ENCODE data around the gene UHRF1.
A peak's percentile ranks its signal among the peaks of the same experiment; 100 is the strongest.
"Not testable (repeated sequence)": the region's sequence is repeated elsewhere in the genome, so short reads cannot be mapped to it uniquely, and the experiment has no call there.

UHRF1 gene

DNA sequence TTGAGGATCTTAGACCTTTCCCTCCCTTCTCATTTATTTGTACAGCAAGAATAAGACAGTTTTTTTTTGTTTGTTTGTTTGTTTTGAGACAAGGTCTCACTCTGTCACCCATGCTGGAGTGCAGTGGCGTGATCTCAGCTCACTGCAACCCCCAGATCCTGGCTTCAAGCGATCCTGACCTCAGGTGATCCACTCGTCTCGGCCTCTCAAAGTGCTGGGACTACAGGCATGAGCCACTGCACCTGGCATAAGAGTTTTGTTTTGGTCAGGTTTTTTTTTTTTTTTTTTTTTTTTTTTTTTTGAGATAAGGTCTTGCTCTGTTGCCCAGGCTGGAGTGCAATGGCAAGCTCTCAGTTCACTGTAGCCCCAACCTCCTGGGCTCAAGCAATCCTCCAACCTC lies 29.2 kb downstream of the UHRF1 start:
- DNase-seq = not testable (repeated sequence)

- DNase-seq = no peak
These were observed 30.2 kb downstream of the UHRF1 start for GRCh38 chr19:4939466-4939865.

DNA sequence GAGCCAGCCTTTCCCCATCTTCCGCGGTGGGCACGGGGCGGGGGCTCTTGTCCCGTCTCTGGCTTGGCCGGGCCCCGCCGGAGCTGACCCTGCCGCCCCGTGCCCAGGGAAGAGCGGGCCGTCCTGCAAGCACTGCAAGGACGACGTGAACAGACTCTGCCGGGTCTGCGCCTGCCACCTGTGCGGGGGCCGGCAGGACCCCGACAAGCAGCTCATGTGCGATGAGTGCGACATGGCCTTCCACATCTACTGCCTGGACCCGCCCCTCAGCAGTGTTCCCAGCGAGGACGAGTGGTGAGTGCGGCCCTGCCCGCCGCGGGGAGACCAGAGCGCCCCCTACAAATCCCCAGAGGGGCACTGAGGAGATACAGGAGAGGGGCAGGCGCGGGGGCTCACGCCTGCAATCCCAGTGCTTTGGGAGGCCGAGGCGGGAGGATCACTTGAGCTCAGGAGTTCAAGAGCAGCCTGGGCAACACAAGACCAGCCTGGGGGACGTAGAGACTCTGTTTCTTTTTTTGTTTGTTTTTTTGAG lies 32.4 kb downstream of the UHRF1 start:
- not testable (repeated sequence) for DNase-seq

DNA sequence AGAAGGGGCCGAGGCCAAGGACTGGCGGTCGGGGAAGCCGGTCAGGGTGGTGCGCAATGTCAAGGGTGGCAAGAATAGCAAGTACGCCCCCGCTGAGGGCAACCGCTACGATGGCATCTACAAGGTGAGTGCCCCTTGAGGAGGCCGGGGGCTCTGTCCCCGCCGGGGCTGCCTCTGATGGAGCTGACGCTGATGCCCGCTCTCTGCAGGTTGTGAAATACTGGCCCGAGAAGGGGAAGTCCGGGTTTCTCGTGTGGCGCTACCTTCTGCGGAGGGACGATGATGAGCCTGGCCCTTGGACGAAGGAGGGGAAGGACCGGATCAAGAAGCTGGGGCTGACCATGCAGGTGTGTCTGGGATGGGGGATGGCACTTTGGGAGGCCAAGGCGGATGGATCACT lies 41.3 kb downstream of the UHRF1 start:
- peak; percentile 49 for DNase-seq

- peak; percentile 85 for DNase-seq
These were observed 42.4 kb downstream of the UHRF1 start for GRCh38 chr19:4951656-4952055.

DNA sequence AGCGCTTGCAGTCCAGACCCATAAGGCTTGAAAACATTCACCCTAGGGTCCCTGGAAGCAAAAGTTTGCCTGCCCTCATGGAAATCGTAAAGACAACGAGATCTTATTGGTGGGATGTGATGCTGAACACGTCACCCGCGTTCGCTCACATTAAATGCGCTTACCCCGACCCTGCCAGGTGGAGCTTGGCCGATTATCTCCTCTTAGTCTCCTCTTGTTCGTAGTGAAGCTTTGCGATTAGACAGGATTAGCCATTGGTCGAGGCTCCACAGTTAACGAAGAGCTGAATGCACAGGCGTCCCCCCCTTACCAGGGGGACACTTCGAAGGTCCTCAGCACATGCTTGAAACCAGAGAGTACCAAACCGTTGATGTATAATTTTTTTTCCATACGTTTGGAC lies 43.6 kb downstream of the UHRF1 start:
- DNase-seq = no peak

- DNase-seq = peak; percentile 81
These were observed 45.2 kb downstream of the UHRF1 start for GRCh38 chr19:4954320-4955149.

DNA sequence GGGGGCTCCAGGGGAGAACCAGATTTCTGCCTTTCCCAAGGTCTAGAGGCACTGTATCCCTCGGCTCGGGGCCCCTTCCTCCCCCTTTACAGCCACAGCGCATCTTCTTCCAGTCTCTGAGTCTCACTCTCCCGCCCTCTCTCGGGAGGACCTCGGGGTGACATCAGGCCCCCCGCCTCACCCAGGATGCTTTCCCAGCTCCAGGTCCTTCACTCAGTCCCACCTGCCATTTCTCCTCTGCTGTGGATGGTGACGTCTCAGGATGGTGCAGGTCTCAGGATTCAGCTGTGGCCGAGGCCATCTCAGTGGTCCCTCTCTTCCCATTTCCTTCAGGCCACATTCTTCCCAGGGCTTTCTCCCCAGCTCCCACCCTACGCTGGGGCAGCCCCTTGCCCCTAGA lies 46.0 kb downstream of the UHRF1 start:
- no peak for DNase-seq

GRCh38 chr19:4957981-4958380 lies 48.7 kb downstream of the UHRF1 start:
- no peak for DNase-seq

GRCh38 chr19:4962085-4962619 lies 52.9 kb downstream of the UHRF1 start:
- DNase-seq = no peak

DNA sequence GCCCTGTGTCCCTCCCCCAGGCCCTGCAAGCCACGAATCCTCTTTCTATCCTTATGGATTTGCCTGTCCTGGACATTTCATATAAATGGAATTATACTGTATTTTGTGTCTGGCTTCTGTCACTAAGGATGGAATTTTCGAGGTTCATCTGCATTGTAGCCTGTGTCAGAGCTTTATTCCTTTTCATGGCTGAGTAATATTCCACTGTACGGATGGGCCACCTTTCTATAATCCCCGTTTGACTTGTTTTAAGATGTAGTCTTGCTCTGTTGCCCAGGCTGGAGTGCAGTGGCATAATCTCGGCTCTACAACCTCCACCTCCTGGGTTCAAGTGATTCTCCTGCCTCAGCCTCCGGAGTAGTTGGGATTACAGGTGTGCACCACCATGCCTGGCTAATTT lies 55.8 kb downstream of the UHRF1 start:
- DNase-seq = no peak

- DNase-seq = no peak
These were observed 57.3 kb downstream of the UHRF1 start for GRCh38 chr19:4966591-4966990.

DNA sequence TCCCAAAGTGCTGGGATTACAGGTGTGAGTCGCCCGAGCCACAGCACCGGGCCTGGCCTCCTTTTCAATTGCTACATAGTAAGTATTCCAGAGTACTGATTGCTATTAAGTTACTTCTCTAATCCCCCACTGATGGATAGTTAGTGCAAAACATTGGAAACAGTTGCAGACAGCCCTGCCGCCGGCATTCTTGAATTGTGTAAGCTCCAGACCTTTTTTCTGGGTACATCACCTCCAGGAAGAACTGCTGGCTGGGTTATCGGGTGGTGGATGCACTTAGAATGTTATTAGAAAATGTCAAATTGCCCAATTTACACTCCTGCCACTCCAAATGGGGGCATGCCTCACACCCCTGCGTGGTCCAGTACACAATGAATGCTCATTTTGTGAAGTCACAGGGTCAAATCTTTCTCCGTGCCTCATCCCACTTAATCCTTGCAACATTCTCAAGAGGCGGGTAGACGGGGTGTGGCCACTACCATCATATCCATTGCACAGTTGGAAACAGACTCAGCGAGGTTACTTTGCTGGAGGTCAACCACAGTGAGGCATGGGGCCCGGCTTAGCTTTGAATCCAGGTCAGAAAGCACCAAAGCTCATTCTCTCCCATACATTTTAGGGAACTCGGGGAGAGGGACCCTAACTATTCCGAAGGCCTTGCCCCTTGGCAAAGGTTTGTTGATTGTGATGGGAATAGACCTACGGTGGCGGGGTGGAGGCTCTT lies 58.6 kb downstream of the UHRF1 start:
- DNase-seq = peak; percentile 77

DNA sequence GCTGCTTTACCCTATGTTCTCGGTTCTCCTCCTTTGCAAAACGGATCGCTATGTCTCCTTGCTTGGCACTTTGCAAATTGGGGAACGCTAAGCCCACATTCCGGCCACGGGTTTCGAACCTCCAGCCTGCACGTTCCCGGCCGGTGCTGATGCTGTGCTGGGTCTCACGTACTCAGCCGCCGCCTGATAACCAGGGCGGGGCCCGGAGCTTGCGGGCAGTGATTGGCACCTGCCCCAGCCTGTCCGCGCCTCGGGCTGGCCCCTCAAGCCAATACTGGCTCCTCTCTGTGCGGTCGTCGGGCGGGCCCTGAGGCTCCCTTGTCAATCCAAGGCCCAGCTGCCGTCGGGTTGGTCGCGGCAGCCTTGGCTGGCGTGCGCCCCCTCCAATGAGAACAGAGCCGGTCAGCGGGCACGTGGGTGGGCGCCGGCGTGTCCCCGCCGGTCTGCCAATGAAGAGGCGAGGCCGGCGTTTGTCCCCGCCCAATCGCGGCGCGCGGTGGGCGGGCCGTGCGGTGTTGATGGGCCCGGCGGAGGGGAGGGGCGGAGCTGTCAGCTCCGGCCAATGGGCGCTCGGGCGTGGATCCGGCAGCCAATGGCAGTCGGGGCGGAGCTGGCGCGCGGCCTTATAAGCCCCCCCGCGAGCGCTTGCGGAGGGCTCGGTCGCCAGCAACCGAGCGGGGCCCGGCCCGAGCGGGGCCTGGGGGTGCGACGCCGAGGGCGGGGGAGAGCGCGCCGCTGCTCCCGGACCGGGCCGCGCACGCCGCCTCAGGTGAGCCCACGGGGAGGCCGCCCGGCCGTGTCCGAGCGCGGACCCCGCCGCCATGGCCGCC lies 59.4 kb downstream of the UHRF1 start, which contains the start of gene KDM4B:
KDM4B (plus strand) TSS at position 652 of the 830 bp plus-strand sequence. CDS start 63,778 bp downstream, outside the sequence.
- peak; percentile 100 for DNase-seq

DNA sequence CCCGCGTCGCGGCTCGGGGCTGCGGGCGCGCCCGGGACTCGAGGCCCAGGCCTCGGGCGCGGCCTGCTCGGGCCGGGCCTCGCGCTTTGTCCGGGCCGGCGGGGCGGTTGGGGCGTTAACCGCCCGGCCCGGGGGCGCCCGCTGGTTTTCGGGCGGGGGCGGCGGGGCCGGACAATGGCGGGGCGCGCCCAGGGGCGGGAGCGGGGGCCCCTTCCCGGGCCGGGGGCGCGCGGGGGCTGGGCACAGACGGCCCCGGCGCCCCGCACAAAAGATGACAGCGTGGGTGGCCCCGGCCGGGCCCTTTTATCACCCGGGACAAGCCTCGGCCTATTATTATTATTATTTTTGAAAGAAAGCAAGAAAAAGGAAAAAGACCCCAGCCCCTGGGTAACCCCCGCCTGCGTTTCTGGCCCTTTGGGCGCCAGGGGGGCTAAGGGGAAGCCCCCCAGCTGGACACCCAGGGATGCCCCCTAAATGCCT lies 60.0 kb downstream of the UHRF1 start:
- no peak for DNase-seq

- peak; percentile 86 for DNase-seq
These were observed 60.7 kb downstream of the UHRF1 start for GRCh38 chr19:4969772-4970531.

- no peak for DNase-seq
These were observed 61.5 kb downstream of the UHRF1 start for GRCh38 chr19:4970558-4971423.

- DNase-seq = no peak
These were observed 62.1 kb downstream of the UHRF1 start for GRCh38 chr19:4971424-4971793.

DNA sequence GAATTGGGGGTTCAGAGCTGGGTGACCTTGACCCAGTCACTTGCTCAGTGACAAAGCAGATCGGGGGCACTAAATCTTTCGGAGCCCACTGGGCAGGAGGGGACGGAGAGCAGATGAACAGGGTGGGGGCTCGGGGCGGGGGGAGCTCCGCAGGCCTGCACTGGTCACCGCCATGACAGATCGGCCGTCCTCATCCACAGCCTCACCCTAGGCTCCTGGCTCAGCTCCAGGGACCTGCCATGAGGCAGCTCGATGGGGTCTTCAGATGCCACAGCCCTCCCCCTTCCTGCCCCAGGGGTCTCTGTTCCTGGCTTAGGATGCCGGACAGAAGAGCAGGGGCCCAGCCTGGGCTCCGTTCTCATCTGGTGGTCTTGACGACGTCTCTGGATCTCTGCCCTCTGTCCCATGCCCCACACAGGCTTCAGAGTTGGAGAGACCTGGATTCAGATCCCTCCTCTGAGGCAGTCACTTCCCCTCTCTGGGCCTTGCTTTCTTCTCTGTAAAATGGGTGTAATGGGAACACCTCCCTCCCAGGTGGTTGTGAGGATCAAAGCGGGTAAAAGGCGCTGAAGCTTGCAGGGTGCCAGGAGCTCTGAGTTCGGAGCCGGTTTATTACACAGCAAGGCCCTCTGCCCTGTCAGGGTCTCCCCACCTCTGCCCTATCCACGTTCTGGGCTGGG lies 62.7 kb downstream of the UHRF1 start:
- DNase-seq = no peak

Measured in MV-4-11 (cell line).